HepG2 (cell line): Measurements from ENCODE around the gene CA10. TPM values are rescaled to one million over a fixed set of nuclear protein-coding genes. Genes with fewer than 3 reads are reported as not detected.
A peak's percentile ranks its signal among the peaks of the same experiment; 100 is the strongest.

ENCODE experiments used
- ARID3A ChIP-seq: IDR thresholded peaks from 2 replicates; pipeline ENCODE4 v1.6.1; 2012; ENCODE audit warnings: low read depth, low read length, improper control_type of control experiment
- BCLAF1 ChIP-seq: fragments of 450-650 bp; IDR thresholded peaks from 2 replicates; pipeline ENCODE4 v1.6.1; 2017; ENCODE audit warnings: mild to moderate bottlenecking
- MAF1 ChIP-seq: sonication (generic); formaldehyde crosslinking; IDR thresholded peaks from 2 replicates; pipeline ENCODE4 v1.5.0; 2020; ENCODE audit warnings: missing genetic modification reagents, borderline replicate concordance
- ONECUT2 ChIP-seq: sonication (generic); formaldehyde crosslinking; IDR thresholded peaks from 2 replicates; pipeline ENCODE4 v1.4.0; 2020; ENCODE audit warnings: missing genetic modification reagents
- RARA ChIP-seq: IDR thresholded peaks from 2 replicates; pipeline ENCODE4 v1.6.1; 2016; ENCODE audit warnings: missing genetic modification reagents, missing compliant biosample characterization
- RERE ChIP-seq: IDR thresholded peaks from 2 replicates; pipeline ENCODE4 v1.6.1; 2016; ENCODE audit warnings: low read depth, missing genetic modification reagents, missing compliant biosample characterization
- SETDB1 ChIP-seq: sonication (generic); formaldehyde crosslinking; IDR thresholded peaks from 2 replicates; pipeline ENCODE4 v1.5.1; 2020; ENCODE audit warnings: missing genetic modification reagents, mild to moderate bottlenecking, borderline replicate concordance
- ZNF816 ChIP-seq: sonication (generic); formaldehyde crosslinking; IDR thresholded peaks from 2 replicates; pipeline ENCODE4 v1.8.0; 2022; ENCODE audit warnings: missing genetic modification reagents, mild to moderate bottlenecking, borderline replicate concordance
- polyA plus RNA-seq, 8 experiments: library from polyadenylated mRNA; depleted of rRNA in 3 of 8; stranded (reverse) in 7 of 8; unstranded in 1 of 8; fragments of >200 nt; fragmentation: Illumina TruSeq in 4 of 8; extraction: Trizol in 4 of 8; gene quantifications; 2 replicates each; pipeline versions ENCODE4 v1.2.1 to v1.2.3, GENCODE V29; 2011 to 2016; ENCODE audit warnings: low read depth in 4 of 8, missing spikeins in 1 of 8, mixed read lengths in 1 of 8; ENCODE audit not compliant: insufficient read depth in 1 of 8
- total RNA-seq, 5 experiments: library from RNA; depleted of rRNA; stranded (reverse); fragments of >200 nt; fragmentation: Illumina TruSeq; extraction: Trizol; gene quantifications; 2 replicates each; pipeline ENCODE4 v1.2.3, GENCODE V29; 2016; ENCODE audit warnings: low read depth in 1 of 5

The CA10 gene
- total and polyA plus RNA-seq, 2 of the 13 experiments (the other 11 are each of a cell fraction or from before 2014, with no cell fraction given) = not detected

- no peak for TF ChIP-seq BCLAF1
- TF ChIP-seq ARID3A = 0 out of 2 replicates have a peak, but pooled peaks have one; percentile 9
- TF ChIP-seq MAF1 (CRISPR knock-in tag) = no peak
- no peak for TF ChIP-seq ZNF816 (CRISPR knock-in tag)
- TF ChIP-seq ONECUT2 (CRISPR knock-in tag) = no peak
- TF ChIP-seq SETDB1 (CRISPR knock-in tag) = no peak
- TF ChIP-seq RERE (CRISPR knock-in tag) = peak; percentile 56; the same call in 1 of the 2 replicates
- TF ChIP-seq RARA (CRISPR knock-in tag) = peak; percentile 44; the same call in 1 of the 2 replicates
Measured at GRCh38 chr17:51608251-51608933, 550.1 kb downstream of the CA10 start (continued).
